GM18517 (cell line): Measurements from ENCODE around the gene CILP2.

Experiments
- ATAC-seq: cut with Tn5 transposase; IDR thresholded peaks from one replicate; pipeline ENCODE4 v1.9.1; 2021; ENCODE audit warnings: mild to moderate bottlenecking, moderate library complexity; ENCODE audit not compliant: unreplicated experiment

Gene CILP2

DNA sequence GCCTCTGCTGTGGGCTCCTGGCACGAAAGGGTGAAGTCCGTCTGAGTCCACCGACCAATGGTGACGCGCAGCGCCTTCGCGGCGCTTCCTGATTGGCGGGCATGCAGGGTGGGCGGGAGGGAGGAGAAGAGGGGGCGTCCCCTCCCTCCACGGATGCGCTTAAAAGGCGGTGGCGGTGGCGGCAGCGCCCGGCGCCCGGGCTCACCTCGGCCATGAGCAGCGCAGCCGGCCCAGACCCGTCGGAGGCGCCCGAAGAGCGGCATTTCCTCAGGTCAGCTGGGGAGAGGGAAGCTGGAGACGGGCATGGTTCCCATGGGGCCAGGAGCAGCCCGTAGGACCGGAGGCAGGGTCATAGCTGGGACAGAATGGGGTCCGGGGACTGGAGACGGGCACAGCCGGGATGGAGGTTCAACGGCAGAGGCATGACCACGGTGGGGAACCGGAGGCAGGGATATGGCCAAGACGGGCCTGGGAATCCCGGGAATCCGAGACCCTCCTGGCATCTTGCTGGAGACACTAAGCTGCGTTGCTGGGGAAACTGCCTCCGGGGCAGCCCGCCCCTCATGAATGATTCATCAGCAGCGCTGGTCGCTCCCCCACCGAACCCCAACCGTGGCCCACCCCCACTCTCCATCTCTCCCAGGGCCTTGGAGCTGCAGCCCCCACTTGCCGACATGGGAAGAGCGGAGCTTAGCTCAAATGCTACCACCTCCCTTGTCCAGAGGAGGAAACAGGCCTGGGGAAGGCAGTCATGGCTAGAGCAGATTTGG lies 9.2 kb upstream of the CILP2 start, which contains the start of gene YJEFN3:
YJEFN3 (plus strand) TSS at position 191 of the 770 bp plus-strand sequence; CDS start at position 213, 22 bp downstream.
- ATAC-seq: no peak

DNA sequence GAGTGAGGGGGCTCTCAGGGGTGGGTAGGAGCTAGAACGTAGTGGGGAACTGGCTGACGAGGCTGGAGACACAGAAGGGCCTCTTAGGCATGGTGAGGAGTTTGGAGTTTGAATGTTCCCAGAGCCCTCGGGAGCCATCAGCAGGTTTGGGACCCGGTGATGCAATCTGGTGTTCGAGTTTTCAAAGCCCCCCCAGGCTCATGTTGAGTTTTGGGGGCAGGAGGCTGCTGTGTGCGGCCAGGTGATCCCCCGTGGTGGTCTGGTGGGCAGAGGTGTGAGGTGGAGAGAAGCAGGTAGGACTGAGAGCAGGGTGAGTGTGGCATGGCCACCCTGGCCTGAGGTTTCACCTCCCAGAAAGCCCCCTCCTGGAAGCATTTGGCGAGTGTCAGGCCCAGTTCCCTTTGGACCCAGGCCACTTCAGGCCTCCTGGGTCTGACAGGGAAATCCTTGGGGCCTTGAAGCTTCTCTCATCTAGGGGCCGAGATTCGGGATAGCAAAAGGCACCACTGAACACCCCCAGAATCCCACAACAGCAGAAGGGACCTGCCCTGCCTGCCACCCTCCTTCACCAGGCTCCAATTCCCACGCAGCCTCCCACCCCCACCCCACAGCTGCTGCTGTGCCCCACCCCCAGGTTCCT lies 8.2 kb upstream of the CILP2 start:
- ATAC-seq: no peak

DNA sequence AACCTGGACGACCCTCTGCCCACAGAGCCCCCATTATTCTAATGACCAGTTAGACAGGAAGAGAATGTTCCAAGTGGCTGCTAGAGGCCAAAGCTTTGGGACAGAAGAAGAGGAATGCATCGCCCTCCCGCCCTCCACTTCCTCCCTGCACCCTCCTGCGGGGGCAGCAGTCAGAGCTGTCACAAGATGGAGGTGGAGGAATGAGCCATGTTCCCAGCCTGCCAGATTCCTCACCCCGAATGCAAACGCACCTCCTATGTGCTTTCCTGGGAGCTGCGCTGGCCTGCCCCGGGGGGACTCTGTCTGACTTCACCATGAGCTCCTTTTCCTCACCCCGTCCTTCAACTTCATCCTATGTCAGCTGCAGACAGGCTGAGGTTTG lies 7.7 kb upstream of the CILP2 start:
- no peak for ATAC-seq

DNA sequence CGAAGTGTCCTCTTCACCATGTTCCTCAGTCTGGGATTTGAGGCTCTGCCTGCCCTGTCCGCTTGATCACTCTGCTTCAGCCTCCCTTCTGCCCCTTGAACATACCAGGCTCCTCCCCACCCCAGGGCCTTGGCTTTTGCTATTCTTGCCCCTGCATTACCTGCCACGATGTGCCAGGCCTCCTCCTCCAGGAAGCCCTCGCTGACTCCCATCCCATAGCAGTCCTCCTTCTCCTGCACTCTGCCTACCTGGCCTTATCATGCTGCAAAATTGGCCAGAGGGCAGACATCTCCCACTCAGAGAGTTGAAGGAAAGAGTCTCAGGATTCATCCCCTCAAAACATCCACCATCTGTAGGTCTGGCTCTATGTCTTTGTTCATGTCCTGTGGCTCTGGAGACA lies 7.2 kb upstream of the CILP2 start:
- ATAC-seq: no peak

GRCh38 chr19:19531951-19532805 lies 5.9 kb upstream of the CILP2 start:
- no peak for ATAC-seq

DNA sequence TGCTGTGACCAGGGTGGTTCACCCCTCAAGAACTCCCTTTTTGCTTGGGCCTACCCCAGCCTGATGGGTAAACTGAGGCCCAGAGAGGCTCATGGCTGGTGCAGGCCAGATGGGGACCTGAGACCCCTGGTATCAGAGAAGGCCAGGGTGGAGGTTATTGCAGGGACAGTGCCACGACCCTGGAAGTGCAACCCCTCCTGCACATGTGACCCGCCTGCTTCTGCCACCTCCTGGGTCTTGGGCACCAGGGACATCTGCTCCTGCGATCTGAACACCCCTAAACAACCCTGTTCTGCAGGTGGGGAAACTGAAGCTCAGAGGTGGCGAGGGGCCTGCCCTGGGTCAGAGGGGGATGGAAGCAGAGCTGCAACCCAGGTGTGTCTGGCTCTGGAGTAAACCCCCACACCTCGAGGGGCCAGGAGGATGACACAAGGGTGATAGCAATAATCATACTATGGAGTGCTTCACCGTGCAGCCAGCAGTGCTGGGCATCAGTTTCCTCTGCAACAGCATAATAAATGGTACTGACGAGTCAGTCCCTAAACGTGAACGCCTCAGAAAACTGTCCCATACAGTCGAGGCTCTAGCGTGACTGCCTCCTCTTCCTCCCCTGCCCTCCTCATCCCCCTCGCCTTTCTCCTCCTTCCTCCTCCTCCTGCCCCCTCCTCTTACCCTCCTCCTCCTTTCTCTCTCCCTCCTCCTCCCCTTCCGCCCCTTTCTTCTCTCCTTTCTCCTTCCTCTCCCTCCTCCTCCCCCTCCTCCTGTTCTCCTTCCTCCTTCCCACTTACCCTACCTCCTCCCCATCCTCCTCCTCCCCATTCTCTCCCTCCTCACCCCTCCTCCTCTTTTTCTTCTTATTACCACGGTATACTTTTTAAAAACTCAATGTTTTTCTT lies 5.0 kb upstream of the CILP2 start:
- no peak for ATAC-seq

GRCh38 chr19:19533841-19534240 lies 4.2 kb upstream of the CILP2 start:
- ATAC-seq: no peak

DNA sequence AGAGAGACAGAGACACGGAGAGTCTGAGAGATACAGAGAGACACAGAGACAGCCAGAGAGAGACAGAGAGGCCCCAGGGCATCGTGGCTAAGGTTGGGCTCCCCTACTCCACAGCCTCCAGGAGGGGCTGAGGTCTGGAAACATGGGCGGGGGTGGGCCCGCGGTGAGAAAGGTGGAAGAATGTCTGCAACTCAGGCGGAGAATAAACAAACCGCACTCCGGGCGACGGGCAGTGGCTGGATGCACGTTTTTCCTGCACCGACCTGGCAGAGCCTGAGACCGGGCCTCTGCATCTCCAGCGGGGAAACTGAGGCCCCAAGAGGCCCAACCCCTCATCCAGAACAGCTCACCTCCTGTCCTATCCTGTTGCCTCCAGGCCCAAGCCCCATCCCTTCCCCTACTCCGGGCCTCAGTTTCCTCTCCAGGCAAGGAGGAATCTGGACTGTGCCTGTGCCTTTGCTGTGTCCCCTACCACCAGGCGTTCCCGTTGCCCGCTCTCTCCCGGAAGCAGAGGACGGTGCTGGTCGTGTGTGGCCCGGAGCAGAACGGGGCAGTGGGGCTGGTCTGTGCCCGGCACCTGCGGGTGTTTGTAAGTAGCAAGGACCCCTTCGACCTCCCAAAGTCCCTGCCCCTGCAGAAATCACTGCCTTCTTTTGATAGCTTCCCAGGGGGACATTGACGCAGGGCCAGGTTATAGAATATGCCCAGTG lies 3.4 kb upstream of the CILP2 start:
- ATAC-seq: no peak

DNA sequence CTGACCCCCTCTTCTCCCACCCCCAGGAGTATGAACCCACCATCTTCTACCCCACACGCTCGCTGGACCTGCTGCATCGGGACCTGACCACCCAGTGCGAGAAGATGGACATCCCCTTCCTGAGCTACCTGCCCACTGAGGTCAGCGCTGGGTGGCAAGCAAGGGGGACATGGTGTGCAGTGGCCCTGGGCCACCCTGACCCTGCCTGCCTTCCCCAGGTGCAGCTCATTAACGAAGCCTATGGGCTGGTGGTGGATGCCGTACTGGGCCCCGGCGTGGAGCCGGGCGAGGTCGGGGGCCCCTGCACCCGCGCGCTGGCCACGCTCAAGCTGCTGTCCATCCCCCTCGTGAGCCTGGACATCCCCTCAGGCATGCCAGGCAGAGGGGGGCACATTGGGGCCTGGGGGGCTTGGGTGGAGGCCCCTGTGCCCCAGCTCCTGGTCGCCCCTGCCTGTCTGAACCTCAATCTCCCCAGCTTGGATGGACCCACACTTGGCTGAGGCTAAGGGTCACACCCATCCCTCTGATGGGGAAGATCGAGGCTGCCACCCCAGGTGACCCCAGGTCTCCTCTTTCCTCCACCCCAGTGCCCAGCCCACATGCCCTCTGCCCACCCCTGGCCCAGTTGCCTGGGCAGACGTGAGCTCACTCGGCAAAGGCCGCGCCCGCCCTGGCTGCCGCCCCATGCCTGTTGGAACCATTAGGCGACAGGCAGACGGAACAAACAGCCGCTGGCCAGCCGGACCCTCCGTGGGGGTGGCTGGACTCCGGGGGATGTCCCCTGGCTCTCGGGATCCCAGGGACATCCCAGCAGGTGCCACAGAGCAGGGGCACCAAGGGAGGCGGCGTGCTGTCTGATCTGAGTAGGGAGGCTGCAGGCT lies 2.5 kb upstream of the CILP2 start:
- no peak for ATAC-seq

GRCh38 chr19:19537075-19538048 lies 703 bp upstream of the CILP2 start:
- ATAC-seq: no peak

DNA sequence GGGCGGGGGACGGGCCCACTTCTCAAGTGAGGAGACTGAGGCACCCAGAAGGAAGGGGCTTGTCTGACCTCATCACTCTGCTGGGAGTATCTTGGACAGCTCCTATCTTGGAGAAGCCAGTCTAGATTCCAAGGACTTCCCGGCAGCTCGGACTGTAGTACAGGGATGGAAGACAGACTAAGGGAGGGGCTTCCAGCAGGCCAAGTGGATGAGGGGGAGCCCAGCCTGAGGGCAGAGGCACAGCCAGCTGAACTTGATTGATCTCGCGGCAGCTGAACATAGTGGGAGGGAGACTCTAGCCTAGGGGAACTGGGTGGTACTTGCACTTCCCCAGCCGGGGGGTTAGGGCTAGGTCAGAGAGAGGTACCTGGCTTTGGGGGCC lies 711 bp downstream of the CILP2 start:
- no peak for ATAC-seq

GRCh38 chr19:19539698-19540063 lies 1.6 kb downstream of the CILP2 start:
- ATAC-seq: no peak

DNA sequence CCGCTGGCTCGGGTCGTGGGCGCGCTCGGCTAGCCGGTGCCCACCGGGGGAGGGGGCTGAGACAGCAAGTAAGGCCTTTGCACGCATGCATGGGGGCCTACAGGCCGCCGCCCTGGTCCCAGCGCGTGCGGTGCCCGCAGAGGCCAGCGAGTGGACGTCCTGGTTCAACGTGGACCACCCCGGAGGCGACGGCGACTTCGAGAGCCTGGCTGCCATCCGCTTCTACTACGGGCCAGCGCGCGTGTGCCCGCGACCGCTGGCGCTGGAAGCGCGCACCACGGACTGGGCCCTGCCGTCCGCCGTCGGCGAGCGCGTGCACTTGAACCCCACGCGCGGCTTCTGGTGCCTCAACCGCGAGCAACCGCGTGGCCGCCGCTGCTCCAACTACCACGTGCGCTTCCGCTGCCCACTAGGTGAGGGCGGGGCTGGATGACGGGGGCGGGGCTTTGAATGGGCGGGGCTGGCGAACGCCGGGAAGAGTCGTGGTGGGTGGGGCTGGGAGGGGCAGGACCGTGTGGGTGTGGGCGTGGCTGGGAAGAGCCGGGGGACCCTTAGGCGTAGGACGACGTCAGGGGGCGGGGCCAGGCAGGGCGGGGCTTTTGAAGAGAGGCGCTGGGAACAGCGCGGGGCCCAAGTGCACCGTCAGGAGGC lies 2.1 kb downstream of the CILP2 start:
- no peak for ATAC-seq

- ATAC-seq: no peak
These were observed 2.9 kb downstream of the CILP2 start for GRCh38 chr19:19540715-19541515.

GRCh38 chr19:19541616-19542015 lies 3.6 kb downstream of the CILP2 start:
- no peak for ATAC-seq

DNA sequence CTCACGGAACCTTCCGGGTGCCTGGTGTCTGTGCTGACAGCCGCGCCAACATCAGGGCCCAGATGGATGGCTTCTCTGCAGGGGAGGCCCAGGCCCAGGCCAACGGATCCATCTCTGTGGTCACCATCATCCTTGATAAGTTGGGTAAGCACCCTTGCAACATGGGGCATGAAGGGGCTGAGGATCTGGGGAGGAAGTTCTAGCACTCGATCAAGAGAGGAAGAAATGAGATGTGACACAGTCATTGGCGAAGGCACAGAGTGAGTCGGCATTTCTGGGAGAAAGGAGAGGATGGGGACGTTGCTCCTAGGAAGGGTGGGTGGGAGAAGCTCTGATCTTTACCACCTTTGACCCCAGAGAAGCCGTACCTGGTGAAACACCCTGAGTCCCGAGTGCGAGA lies 4.4 kb downstream of the CILP2 start:
- ATAC-seq: no peak

GRCh38 chr19:19543101-19543500 lies 5.0 kb downstream of the CILP2 start:
- no peak for ATAC-seq
